NCI-H510A (cell line): ENCODE data around the gene MRPL49.
"Not testable (repeated sequence)": the region's sequence is repeated elsewhere in the genome, so short reads cannot be mapped to it uniquely, and the experiment has no call there.

Experiments
- DNase-seq: peaks from one replicate; lab custom pipeline; 2025; lab: John Stamatoyannopoulos, UW

MRPL49 gene

DNA sequence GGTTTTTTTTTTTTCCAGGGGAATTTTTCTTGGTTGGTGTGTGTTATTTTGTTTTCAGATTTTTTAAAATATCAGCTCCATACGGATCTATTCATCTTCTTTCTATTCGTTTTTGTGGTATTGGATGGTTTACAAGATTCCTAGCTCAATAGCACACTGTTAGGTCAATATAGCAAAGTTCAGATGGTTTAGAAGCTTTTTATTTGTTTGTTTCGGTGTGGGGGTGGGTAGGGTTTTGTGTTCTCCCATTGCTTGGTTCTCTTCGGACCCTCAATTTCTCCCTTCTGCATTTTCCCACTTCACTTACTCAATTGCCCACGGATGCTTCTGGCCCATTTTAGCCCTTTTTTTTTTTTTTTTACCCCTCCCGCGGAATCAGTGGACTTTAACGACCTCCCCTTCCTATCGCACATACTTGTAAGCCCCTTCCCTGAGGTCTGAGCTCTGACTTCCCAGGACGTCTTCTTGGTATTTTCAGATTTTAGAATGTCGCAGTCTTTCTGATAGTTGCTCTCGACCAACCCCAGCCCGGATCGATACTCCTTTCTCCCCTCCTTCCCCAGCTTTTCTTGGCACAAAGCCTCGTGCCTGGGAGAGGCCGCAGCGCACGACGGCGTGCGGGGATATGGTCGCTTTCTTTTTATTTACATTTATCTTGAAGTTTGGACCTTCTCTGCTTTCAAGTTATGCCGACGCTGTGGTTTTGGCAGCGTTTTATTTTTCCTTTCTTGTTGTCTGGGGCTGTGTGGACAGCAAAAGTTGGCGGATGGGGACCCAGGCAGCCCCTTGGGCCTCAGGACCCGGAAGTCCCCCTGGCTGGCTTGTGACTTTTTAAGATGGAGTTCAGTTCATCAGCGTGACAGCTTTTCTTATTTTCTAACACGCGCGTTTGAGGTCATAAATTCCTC, 43.5 kb downstream of the MRPL49 start:
- no peak for DNase-seq

DNA sequence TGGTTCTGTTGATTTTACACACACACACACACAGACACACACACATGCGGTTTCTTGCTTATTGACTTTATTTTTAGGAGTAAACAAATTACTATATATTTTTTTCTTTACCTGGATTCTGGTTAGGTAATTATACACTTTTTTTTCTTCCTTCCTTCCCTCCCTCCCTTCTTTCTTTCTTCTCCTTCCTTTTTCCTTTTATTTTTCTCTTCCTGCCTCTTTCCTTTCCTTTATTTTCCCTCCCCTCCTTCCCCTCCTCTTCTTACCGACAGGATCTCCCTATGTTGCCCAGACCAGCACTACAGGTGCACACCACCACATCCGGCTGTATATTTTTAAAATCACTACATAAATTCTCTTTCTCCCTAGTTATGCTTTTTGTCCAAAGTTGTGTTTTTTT, 44.8 kb downstream of the MRPL49 start:
- DNase-seq, result no peak

DNA sequence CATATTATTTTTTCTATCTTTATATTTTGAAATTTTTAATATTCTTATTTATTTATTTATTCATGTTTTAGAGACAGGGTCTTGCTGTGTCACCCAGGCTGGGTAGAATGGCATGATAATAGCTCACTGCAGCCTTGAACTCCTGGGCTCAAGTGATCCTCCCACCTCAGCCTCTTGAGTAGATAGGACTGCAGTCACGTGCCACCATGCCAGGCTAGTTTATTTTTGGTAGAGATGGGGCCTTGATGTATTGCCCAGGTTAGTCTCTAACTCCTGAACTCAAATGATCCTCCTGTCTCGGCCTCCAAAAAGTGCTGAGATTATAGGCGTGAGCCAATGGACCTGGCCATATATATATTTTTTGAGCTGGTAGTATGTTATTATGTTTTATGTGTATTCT, 45.5 kb downstream of the MRPL49 start:
- DNase-seq, result no peak

DNA sequence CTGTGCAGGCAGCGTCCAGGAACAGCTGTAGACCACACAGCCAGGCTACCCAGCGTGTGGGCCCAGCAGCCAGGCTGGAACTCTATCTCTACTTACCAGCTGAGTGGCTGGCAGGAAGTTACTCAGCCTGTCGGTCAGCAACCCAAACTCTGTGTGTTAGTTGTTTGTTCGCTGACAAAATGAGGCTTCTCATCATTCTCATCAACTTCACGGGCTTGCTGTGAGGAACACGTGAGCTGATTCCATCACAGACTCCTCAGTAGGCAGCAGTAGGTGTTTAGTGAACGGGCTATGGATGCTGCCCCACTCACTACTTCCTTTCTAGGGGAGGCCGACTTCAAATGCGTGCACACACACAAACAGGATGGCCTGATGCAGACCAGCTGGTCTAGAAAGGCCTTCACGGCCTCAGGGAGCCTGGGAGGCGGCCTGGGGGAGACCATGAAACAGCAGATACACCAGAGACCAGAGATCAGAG, 47.1 kb downstream of the MRPL49 start:
- DNase-seq, result no peak

DNA sequence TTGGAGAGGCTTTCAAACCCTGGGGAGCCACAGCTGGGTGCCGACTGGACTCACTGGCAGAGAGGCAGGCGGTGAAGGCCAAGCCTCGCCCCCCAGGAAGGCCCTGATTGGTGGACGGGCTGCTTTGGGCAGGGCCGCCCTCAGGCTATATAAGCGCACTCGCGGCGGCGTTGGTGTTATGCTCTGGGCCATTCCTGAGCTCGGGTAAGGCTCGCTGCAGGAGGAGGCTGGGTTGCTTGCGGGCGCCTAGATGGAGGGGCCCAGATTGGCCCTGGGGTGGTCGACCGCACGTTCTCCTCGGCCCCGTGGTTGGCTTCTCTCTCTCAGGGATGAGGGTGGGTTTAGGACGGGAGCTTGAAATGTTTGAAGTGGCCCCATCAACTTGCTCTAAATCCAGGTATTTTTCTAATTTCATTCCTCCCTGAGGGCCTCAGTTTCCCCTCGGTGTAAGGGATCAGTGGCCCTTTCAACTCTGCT, 48.0 kb downstream of the MRPL49 start, which contains the start of gene SPDYC:
TSS of gene SPDYC (plus strand) at position 176 of the 477 bp plus-strand sequence. CDS start 1,125 bp downstream, outside the sequence.
- DNase-seq, result no peak

DNA sequence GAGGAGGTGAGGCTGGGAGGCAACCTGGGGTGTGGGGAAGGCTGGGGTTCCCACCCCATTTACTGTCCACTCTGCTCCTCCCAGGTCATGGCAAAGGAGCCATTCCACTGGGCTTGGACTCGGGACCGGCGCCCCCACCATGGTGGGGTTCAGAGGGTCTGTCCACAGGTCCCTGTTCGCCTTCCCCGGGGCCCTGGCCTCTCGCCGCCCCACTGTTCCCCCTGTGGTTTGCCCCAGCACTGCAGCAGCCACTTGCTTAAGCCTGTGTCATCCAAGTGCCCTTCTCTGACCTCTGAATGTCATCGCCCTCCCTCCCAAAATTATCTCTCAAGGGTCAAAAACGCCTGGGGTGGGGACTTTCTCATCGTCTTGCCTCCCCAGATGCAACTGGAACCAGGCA, 50.5 kb downstream of the MRPL49 start:
- no peak for DNase-seq

DNA sequence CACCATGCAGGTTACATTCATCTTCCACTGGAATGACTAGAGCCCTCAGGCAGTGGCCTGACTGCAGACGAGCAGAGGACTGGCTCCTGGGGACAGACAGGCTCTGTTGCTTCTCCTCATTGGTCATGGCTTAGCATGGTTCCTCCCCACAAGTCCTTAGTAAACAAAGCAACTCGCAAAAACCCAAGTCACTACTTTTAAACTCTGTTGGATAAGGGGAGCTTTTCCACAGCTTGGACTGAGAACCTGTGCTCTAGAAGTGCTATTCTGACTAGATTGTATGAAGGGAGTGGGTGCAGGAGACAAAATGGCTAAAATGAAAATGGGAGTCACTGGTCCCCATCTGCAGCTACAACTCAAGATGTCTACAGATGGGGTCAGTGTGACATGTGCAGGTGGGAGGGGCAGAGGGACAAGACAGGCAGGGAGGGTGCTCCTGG, 52.5 kb downstream of the MRPL49 start:
- DNase-seq, result not testable (repeated sequence)
